ELR (cell line): ENCODE results near the gene C12orf57.
"Not testable (repeated sequence)": the region's sequence is repeated elsewhere in the genome, so short reads cannot be mapped to it uniquely, and the experiment has no call there.

Experiments used
- DNase-seq: peaks from one replicate; pipeline ENCODE4 v3.0.0-alpha.2; 2015; ENCODE audit warnings: low read depth

Gene C12orf57, protein sequence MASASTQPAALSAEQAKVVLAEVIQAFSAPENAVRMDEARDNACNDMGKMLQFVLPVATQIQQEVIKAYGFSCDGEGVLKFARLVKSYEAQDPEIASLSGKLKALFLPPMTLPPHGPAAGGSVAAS

DNA sequence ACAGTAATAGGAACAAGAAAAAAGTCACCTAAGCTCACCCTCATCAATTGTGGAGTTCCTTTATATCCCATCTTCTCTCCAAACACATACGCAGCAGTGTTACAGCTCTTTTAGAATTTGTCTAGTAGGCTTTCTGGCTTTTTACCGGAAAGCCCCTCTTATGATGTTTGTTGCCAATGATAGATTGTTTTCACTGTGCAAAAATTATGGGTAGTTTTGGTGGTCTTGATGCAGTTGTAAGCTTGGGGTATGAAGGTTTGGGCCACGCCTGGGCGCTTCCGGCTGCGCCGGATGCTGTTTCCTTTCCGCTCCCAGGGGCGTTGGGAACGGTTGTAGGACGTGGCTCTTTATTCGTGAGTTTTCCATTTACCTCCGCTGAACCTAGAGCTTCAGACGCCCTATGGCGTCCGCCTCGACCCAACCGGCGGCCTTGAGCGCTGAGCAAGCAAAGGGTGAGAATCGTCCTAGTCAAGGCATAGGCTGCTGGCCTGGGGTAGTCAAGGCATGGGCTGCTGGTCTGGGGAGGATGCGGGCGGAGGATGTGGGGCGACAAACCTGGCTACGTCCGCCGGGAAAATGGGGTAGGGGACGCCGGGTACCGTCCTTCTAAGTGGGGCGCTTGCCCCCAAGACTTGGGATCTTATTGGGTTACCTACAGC lies at the start of gene C12orf57, which contains the start of gene RNU7-1:
Gene C12orf57 (plus strand): TSS at position 301 of the 659 bp plus-strand sequence. CDS start 100 bp downstream, at position 401.
Gene RNU7-1 (plus strand): TSS at position 95 of the 659 bp plus-strand sequence.
- no peak for DNase-seq

DNA sequence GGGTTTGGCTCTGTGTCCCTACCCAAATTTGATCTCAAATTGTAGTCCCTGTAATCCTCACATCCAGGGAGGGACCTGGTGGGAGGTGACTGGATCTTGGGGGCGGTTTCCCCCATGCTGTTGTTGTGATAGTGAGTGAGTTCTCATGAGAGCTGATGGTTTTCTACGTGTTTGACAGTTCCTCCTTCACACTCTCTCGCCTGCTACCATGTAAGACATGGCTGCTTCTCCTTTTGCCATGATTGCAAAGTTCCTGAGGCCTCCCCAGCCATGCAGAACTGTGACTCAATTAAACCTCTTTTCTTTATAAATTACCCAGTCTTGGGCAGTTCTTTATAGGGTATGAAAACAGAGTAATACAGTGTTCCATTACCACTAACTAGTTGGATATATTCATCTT lies 49.5 kb upstream of the C12orf57 start:
- DNase-seq = no peak

DNA sequence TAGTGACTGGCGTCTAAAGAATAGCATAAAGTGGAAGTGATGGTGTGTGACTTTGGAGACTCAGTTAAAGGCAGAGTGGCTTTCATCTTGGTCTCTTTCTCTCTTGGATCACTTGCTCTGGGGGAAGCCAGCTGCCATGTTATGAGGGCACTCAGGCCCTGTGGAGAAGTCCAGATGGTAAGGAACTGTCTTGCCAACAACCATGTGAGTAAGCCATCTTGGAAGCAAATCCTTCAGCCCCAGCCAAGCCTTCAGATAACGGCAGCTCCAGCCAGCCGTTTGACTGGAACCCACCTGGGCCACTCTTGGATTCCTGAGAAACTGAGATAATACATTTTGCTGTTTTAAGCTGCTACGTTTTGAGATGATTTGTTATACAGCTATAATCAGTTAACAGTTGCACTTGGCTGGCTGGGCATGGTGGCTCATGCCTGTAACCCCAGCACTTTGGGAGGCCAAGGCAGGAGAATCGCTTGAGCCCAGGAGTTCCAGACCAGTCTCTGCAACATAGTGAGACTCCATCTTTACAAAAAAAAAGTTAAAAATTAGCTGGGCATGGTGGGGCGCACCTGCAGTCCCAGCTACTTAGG lies 46.9 kb upstream of the C12orf57 start:
- no peak for DNase-seq

DNA sequence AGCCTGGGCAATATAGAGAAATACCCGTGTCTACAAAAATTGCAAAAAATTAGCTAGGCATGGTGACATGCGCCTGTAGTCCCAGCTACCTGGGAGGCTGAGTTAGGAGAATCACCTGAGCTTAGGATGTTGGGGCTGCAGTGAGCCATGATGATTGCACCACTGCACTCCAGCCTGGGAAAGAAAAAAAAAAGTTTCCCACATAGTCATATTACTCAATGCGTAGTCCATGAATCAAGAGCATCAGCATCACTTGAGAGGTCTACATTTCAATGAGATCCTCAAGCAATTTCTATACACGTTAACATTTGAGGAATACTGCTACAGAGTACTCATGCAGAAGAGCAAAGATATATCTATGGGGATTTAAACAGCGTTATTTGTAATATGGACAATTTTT lies 44.4 kb upstream of the C12orf57 start:
- DNase-seq = no peak

DNA sequence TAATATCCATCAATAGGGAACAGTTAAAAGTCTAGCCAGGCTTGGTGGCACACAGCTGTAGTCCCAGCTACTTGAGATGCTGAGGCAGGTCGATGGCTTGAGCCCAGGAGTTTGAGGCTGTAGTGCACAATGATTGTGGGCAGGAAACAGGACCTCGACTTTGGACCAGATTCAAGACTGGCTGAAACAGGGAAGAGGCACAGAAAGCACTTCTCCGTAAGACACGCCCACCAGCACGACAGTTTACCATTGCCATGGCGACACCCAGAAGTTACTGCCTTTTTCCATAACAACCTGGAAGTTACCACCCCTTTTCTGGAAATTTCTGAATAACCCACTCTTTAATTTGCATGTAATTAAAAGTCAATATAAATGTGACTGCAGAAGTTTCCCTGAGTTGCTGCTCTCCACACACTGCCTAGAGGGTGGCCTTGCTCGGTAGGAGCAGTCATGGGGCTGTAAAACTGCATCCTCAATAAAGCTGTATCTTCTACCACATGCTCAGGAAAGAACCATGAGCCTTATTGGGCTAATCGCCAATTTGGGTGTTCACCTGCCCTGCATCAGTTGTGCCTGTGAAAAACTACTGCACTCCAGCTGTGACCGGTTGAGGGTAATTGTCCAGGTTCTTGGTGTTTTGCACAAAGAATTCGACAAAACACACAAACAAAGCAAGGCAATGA lies 43.8 kb upstream of the C12orf57 start:
- DNase-seq = no peak

DNA sequence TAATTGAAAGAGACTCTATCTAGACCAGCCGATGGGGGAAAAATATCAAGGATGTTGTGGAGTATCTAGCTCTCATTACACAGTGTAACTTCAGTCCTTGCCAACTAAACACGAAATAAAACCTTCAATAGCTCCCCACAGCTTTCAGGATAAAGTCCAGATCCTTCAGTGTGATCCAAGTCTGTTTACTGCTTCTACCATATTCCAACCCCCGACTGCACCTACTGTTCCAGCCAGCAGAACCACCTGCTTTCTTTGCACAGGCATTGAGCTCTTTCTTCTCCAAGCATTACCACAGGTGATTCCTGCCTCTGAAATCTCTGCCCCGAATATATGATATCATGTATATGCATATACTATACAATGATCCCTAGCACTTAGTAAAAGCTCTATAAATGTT lies 41.4 kb upstream of the C12orf57 start:
- DNase-seq = no peak

DNA sequence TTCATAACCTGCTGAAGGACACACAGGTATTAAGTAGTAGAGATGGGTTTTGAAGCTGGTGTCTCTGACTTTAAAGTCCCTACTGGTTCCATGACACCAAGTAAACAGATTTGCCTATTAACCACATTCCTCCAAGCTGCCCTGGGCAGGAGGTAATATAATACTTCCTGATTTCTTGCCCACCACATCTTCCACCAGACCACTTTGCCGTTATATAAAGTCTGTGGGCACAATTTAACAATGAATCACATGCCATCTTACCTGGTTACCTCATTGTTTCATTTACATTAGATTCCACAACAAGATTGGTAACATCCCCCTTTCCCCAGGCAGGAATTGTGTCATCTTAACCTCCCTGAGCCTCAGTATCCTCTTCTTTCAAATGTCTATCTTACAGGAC lies 40.1 kb upstream of the C12orf57 start:
- DNase-seq = no peak

DNA sequence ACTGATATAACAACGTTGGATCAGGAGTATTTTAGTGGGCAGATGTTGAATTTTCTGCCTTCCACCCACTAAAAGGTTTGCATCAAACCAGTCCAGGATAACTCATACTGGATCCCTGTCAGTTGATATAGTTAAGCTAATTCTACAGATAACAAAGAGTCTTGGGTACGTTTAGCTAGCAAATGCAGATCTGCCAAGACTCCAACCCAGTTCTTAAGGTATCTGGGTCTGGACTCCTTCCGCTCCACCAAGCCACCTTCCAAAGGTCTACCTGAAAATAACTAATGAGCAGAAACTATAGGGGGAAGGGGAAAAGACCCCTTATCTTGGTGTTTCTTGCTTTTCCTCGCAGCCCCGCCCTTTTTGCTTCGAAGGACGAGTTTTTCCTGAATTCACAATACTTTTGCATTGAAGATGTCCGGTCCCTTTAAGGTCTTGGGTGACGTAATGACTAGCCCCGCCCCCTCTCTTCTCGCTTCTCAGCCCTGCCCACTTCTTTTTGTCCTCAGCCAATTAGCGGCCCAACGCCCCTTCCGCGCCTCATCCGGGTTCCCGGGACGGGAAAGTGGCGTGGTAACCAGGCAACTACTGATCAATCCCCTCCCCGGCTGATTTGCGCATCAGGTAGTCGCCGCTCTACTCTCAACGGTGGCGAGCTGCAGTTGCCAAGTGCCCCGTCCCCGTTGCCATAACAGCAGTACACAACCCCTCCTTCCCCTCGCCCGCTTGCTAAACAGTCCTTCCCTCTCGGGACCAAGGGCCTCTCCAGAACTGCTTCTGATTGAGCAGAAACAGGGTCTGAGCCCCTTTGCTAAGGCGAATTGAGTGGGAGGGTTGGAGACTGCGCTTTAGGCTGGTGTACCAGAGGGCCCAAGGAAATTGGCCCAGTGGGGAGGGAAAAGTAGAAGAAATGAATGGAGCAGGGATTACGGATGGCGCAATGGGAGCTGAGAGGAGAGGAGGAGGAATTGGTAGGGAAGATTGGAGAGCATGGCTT lies 39.2 kb upstream of the C12orf57 start, which contains the start of gene LRRC23:
Gene LRRC23 (plus strand): TSS at position 543 of the 997 bp plus-strand sequence. CDS start 812 bp downstream, outside the sequence.
- peak; percentile 98 for DNase-seq

DNA sequence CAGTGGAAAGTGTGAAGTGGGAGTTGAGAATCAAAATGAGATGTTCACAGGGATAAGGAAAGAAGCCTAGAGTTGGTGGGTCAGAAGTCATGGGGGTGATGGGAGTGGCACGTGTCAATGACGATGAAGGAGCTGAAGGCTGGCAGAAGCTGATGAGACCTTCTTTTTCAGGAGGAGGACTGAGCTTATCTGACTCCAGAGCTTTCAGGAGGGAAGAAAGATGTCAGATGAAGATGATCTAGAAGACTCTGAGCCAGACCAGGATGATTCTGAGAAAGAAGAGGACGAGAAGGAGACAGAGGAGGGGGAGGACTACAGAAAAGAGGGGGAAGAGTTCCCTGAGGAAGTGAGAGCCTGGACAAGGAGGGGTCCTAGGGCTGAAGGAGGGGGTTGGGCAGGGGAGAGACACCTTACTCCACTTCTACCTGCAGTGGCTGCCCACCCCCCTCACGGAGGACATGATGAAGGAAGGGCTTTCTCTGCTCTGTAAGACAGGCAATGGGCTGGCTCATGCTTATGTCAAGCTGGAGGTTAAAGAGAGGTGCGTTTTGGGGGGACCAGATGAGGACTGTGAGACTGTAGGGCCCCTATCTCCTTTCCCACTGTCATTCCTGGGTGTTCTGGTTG lies 38.3 kb upstream of the C12orf57 start:
- no peak for DNase-seq

DNA sequence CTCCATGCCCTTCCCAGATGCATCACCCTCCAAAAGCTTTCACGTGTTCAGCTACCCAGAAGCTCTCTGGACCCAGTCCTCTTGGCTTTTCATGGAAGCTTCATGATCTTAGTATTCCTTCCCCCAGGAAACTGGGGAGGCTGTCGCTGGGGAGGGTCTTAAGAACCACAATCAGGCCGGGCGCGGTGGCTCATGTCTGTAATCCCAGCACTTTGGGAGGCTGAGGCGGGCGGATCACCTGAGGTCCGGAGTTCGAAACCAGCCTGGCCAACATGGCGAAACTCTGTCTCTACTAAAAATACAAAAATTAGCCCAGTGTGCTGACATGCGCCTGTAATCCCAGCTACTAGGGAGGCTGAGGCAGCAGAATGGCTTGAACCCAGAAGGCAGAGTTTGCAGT lies 35.7 kb upstream of the C12orf57 start:
- DNase-seq = not testable (repeated sequence)

DNA sequence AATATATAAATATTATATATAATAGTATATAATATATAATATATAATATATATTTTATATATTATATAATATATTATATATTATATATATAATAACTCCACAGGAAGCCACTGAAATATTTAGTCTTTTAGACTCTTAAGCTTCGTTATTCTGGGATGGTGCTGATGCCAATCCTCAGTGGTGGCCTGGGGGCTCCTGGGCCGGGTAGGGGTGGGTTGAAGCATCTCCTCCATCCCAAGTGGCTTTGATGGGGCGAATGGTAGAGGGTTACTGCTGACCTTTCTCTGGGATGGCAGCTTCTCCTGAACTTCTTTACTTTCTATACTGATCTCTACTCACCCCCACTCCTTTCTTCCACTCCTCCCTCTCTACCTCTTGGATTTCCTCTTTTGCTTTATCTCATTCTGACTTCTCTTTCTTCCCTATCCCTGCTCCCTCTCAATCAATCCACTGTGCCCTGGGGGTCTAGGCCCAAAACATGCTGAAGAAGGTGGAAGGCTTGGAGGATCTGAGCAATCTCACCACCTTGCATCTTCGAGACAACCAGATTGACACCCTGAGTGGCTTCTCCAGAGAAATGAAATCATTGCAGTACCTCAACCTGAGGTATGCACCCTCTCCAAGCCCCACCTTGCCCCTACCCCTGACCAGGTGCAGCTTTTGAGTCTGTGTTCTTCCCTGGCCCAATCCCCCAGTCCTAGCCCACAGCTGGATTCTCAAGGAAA lies 34.2 kb upstream of the C12orf57 start:
- no peak for DNase-seq

DNA sequence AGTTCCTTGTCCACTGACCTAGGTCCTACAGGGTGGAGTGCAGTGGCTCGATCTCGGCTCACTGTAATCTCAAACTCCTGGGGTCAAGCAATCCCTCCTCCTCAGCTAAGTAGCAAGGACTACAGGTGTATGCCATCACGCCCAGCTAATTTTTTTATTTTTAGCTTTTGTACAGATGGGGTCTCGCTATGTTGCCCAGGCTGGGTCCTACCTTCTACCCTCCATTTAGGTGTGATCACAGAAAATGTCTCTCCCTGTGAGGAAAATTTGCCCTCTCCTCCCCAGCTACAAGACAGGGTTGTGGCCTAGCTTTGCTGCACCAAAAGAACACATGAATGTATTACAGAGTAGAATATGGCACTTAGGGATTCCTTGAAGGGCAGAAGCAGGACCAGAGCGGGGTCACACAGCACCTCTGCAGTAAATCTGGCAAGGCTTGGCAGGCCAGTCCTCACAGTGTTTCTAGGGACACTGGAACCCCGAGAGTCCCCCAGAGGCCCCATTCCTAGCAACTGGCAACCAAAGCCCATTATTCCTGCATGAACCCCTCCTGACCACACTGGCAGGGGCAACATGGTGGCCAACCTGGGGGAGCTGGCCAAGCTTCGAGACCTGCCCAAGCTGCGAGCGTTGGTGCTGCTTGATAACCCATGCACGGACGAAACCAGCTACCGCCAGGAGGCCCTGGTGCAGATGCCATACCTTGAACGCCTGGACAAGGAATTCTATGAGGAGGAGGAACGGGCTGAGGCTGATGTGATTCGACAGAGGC lies 31.5 kb upstream of the C12orf57 start:
- DNase-seq = no peak

DNA sequence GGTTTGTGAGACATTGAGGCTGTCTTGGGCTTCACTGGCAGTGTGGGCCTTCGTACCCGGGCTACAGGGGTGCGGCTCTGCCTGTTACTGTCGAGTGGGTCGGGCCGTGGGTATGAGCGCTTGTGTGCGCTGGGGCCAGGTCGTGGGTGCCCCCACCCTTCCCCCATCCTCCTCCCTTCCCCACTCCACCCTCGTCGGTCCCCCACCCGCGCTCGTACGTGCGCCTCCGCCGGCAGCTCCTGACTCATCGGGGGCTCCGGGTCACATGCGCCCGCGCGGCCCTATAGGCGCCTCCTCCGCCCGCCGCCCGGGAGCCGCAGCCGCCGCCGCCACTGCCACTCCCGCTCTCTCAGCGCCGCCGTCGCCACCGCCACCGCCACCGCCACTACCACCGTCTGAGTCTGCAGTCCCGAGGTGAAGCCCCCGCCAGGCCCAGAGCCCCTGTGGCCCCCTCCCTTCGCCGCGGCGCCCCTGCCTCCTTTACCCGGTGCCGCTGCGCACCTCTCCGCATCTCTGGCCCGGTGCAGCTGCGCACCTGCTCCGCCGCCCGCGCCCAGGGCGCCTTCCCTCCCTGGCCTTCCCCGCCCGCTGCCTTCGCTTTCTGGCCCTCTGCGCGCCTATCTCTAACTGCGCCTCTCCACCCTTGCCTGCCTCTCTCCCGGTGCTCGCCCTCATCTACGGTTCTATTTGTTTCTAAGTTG lies 29.4 kb upstream of the C12orf57 start, which contains the start of gene ENO2:
Gene ENO2 (plus strand): TSS at position 335 of the 701 bp plus-strand sequence. CDS start 1,253 bp downstream, outside the sequence.
- peak; percentile 83 for DNase-seq

DNA sequence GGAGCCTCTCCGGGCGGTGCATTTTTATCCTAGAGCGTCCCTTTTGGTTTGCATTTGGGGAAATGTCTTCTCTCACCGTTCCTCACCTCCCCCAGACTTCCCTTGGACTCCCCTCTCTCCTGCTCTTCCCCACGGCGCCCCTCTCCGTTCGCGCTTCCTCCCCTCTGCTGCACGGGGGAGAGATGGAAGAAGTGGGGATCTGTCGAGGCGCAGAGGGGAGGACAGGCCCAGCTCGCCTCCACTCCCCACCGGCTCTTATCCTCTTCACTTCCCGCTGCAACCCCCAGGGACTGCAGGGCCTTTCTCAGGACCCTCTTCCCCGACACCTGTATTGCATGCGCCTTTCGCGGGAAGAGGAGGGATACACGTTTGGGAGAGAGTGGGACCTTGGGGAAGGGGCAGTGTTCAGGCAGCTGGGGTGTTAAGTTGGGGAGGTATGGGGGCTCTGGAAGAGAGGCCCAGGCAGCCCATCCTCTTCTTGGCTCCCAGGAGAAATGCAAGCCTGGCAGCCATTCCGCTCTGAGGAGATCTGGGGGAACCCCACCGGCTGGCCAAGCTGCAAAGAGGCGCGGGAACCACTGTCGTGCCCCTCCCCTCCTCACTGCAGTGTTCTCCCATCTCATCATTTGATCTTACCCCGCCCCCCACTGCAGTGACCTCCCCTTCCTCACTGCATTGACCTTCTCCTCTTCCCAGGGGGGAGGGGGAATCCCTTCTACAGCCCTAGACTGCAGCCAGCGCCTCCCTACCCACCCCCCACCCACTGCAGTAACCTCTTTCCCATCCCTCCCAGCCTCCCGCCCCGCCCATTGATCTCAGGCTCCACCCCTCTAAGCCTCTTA lies 28.7 kb upstream of the C12orf57 start:
- DNase-seq = peak; percentile 47

DNA sequence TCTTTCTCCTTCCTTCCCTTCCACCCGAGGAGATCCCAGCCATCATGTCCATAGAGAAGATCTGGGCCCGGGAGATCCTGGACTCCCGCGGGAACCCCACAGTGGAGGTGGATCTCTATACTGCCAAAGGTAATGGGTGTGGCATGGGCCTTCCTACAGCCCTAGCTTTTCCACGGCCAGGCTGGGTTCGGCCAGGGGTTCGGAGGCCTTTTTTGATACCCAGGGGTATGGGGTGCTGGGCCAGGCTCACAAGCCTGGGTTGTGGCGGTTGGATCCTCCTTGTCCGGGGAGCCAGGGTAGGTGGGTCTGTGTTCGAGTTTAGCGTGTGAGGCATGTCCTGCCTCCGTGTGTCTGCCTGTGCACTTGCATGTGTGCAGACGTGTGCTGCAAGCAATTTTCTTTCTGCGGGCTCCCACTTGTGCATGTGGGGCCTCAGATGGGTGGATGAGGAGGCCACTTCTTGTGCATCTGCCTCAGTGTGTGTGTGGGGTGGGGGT lies 28.0 kb upstream of the C12orf57 start:
- no peak for DNase-seq

DNA sequence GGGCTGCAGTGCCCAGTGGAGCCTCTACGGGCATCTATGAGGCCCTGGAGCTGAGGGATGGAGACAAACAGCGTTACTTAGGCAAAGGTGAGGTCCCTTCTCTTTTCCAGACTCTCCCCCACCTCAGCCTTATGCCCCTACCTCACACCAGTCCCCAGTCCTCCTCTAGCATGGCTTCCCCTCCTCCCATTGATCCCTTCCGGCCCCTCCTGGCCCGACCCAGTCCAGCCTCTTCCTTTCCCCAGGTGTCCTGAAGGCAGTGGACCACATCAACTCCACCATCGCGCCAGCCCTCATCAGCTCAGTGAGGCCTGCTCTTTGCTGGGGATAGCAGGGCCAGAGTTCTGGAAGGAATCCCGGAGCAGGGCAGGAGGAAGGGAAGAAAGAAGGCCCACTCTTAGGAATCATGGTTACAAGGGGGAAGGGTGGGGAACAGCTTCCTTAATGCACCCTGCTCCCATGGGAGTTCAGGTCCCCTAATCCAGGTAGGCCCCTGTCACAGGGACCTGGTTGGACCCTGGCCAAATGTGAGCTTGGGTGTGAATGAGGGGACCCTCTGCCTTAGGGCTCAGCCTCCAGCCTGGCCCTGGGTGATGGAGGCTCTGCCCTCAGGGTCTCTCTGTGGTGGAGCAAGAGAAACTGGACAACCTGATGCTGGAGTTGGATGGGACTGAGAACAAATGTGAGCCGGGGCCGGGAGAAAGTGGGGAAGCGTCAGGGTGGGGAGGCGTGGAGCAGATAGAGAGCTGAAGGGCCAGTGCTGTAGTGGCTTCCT lies 27.2 kb upstream of the C12orf57 start:
- no peak for DNase-seq
